Astrocyte (in vitro differentiated cells and primary cell): Measurements from ENCODE around the gene XRN2.

ENCODE experiments used
- CTCF ChIP-seq: IDR thresholded peaks from 2 replicates; pipeline ENCODE4 v1.5.1; 2011; ENCODE audit warnings: low read depth, mild to moderate bottlenecking, inconsistent platforms, low read length, moderate library complexity; ENCODE audit not compliant: insufficient read depth
- EZH2 ChIP-seq: IDR thresholded peaks from 2 replicates; pipeline ENCODE4 v1.6.1; 2012; ENCODE audit warnings: mild to moderate bottlenecking, low read length, inconsistent platforms; ENCODE audit not compliant: insufficient read depth

GRCh38 chr20:21368791-21369190 is 65.7 kb downstream of the XRN2 start:
- TF ChIP-seq CTCF (no peak), EZH2 (no peak)
